GM10248 (cell line): Measurements from ENCODE around the gene SAMD14.

ENCODE experiments used
- CTCF ChIA-PET: fragments of 300-600 bp; sonication (Branson Sonifier 250); formaldehyde crosslinking; extraction: SDS; loops from one replicate; lab custom pipeline; 2021; ENCODE audit warnings: antibody characterized with exemption; lab: Yijun Ruan, JAX
- POLR2A ChIA-PET: fragments of 350-650 bp; sonication (Branson Sonifier 250); formaldehyde crosslinking; extraction: SDS; loops from one replicate; lab custom pipeline; 2020; ENCODE audit warnings: antibody characterized with exemption; lab: Yijun Ruan, JAX
- DNase-seq: peaks from one replicate; pipeline ENCODE4 v3.0.0; 2012; ENCODE audit errors: extremely low spot score
- TF ChIP-seq, protein P1 (sequence below): IDR thresholded peaks from 2 replicates; pipeline ENCODE4 v1.5.1; 2012; ENCODE audit warnings: mild to moderate bottlenecking, low read depth; ENCODE audit errors: extremely low read depth, missing control alignments, control extremely low read depth

Gene SAMD14

DNA sequence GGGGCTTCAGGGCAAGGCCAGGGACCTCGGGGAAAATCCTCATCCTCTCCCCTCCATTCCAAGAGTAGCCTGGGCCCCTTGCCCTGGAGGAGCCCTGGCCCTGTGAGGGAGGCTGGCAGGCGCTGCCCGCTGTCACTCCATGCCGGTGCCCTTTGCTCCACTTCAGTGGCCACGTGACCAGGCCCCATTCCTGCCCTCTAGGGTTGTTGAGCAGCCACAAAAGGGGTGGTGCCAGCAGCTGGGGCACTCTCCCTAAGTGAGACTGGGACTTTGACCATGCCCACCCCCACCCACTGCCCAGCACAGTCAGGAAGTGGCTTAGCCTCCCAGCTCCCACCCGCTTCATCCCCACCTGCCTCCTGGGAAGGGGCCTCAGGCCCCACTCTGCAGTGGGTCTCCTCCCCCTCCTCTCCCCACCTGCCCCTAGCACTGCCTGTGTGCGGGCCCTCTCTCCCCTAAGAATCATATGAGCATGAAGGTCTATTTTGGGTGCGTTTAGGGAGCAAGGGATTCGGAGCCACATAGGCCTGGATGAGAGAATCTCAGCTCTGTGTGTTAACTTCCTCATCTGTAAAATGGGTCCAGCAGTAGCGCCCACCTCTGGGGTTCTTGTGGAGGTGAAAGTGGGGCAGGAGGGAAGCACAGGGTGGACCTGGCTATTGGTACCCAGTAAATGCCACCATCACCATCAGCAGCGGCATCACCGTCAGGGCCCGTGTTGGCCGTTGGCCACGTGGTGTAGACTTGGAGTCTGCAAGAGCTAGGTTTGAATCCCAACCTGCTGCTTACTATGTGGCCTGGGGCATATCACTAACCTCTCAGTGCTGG lies 27.6 kb downstream of the SAMD14 start:
- TF ChIP-seq, protein P1, sequence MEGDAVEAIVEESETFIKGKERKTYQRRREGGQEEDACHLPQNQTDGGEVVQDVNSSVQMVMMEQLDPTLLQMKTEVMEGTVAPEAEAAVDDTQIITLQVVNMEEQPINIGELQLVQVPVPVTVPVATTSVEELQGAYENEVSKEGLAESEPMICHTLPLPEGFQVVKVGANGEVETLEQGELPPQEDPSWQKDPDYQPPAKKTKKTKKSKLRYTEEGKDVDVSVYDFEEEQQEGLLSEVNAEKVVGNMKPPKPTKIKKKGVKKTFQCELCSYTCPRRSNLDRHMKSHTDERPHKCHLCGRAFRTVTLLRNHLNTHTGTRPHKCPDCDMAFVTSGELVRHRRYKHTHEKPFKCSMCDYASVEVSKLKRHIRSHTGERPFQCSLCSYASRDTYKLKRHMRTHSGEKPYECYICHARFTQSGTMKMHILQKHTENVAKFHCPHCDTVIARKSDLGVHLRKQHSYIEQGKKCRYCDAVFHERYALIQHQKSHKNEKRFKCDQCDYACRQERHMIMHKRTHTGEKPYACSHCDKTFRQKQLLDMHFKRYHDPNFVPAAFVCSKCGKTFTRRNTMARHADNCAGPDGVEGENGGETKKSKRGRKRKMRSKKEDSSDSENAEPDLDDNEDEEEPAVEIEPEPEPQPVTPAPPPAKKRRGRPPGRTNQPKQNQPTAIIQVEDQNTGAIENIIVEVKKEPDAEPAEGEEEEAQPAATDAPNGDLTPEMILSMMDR: no peak
- POLR2A ChIA-PET: no interaction called here
- DNase-seq: no peak
- CTCF ChIA-PET: interaction anchor here (3.7 to 15.6 kb wide), 2 partner anchors 8 to 13 kb away, joined by 26 to 246 read pairs; partner anchors contain the start of gene PDK2

DNA sequence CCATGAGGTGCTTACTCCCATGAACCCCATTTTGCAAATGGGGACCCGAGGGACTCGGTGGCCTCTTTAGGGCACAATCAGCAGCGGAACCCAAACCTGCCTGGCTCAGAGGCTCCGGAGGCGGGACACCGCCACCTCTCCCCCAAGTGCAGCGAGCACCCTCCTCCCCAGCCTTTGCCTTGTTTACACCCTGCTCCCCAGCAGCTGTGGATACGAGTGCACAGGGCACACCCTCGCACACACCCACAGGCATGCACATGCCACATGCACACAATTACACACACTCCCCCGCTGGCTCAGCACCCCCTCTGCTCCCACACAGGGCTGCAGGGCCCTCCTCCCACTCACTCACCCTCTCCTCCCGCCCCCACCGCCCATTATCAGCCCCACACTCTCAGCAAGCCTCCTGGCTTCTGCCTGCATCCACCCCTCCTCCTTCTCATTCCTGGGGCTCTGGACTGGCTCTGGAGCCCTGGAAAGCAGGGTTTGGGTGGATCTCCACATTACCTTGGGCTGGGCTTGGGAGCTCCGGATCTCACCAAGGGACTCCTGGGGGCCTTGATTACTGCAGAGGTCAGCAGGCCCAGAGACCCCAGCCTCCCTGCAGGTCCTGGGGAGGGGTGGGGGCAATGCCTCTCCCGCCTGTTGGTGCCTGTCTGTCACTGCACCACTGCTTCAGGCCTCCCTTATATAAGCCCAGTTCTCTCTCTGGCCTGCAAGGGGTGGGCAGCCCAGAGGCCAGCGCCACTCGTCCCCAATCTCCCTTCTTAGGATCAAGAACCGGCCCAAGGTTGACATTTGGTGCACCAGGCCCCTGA lies 28.4 kb downstream of the SAMD14 start:
- TF ChIP-seq, protein P1: no peak
- no peak for DNase-seq
- CTCF ChIA-PET: interaction anchor here (1.2 to 15.6 kb wide), 3 partner anchors 7 to 31 kb away, joined by 3 to 246 read pairs (median 26); partner anchors contain the start of gene PDK2
- POLR2A ChIA-PET: no interaction called here

GRCh38 chr17:50100921-50101345 lies 29.0 kb downstream of the SAMD14 start:
- TF ChIP-seq, protein P1: no peak
- DNase-seq: no peak
- CTCF ChIA-PET: interaction anchor here (1.2 to 15.6 kb wide), 2 partner anchors 14 to 31 kb away, joined by 3 to 246 read pairs; no protein-coding TSS in a partner anchor
- POLR2A ChIA-PET: no interaction called here

DNA sequence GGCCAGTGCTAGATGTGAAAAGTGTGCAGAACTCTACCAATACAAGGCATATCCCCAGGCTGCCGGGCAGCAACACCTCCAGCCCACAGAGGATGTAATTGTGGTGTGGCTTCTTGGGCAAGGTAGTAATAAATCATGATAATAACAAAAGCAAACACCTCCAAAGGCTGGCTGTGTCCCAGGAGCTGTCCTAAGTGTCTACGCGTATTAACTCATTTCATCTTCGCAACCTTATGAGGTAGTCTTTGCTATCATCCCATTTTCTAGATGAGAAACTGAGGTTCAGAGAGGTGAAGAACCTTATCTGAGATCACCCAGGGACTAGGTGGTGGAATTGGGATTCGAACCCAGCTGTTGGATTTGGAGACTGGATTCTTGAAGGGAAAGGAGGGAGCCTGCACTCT lies 29.5 kb downstream of the SAMD14 start:
- no peak for DNase-seq
- ChIA-PET POLR2A (no interaction called here), CTCF (interaction anchor here (1.0 to 15.6 kb wide), 4 partner anchors 13 to 39 kb away, joined by 3 to 246 read pairs (median 9); no protein-coding TSS in a partner anchor)
- TF ChIP-seq, protein P1: no peak

GRCh38 chr17:50099003-50099402 lies 31.0 kb downstream of the SAMD14 start:
- no peak for DNase-seq
- TF ChIP-seq, protein P1: no peak
- ChIA-PET POLR2A (no interaction called here), CTCF (interaction anchor here (0.6 to 15.6 kb wide), 4 partner anchors 11 to 78 kb away, joined by 3 to 246 read pairs (median 9); no protein-coding TSS in a partner anchor)

- no peak for DNase-seq
- TF ChIP-seq, protein P1: no peak
- CTCF ChIA-PET: interaction anchor here (0.6 to 15.6 kb wide), 5 partner anchors 11 to 79 kb away, joined by 3 to 246 read pairs (median 6); no protein-coding TSS in a partner anchor
- POLR2A ChIA-PET: no interaction called here
These were observed 31.4 kb downstream of the SAMD14 start for GRCh38 chr17:50098583-50098982.
